Activated CD8-positive, alpha-beta memory T cell treated with anti-CD3 and anti-CD28 coated beads, Interleukin-2, amount 50 U/mL, for 4 hours (primary cell): ENCODE data around the gene TRERF1.

Experiments used
- DNase-seq: peaks from one replicate; pipeline ENCODE4 v3.0.0-alpha.2; 2020

The TRERF1 gene

GRCh38 chr6:42390228-42390934 is 61.3 kb downstream of the TRERF1 start:
- DNase-seq: peak; percentile 38

- no peak for DNase-seq
Observed at GRCh38 chr6:42389736-42390135, 62.0 kb downstream of the TRERF1 start.

DNA sequence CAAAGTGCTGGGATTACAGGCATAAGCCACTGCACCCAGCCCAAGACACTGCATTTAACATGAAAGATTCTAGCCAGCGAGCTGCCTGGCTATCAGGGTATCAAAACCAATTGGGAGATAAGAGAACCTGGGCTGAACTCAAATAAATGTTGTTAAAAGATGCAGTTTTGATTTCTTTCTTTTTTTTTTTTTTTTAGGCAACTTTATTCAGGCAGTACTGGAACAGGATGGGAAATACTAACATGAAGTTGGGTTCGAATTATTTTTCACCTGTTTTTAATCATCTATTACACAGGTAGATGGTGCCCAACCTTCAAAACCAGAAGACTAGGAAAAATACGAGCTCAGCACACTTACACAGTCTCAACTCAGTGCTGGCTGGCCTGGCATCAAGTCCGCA is 63.7 kb downstream of the TRERF1 start:
- DNase-seq: no peak

DNA sequence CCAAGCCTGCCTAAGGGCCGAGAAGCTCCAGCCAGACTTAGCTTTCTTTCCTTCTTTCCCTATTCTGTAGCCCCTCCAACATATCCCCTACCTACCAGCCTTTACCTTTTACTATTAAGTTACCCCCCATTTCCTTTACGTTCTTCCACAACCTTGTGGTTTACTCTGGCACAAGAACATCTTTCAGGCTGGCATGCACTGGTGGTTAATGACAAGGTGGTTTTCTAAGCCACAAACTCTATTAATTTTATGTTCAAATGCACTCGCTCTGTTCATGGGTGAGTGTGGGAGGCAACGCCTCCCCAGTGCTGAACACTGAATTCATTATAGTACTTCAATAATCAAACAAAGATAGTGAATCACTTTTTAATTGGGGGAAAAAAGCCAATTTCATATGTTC is 64.4 kb downstream of the TRERF1 start:
- peak; percentile 39 for DNase-seq

GRCh38 chr6:42385339-42385738 is 66.4 kb downstream of the TRERF1 start:
- no peak for DNase-seq

GRCh38 chr6:42383421-42384205 is 68.1 kb downstream of the TRERF1 start:
- DNase-seq: no peak

- no peak for DNase-seq
Observed at GRCh38 chr6:42381850-42382249, 69.9 kb downstream of the TRERF1 start.

DNA sequence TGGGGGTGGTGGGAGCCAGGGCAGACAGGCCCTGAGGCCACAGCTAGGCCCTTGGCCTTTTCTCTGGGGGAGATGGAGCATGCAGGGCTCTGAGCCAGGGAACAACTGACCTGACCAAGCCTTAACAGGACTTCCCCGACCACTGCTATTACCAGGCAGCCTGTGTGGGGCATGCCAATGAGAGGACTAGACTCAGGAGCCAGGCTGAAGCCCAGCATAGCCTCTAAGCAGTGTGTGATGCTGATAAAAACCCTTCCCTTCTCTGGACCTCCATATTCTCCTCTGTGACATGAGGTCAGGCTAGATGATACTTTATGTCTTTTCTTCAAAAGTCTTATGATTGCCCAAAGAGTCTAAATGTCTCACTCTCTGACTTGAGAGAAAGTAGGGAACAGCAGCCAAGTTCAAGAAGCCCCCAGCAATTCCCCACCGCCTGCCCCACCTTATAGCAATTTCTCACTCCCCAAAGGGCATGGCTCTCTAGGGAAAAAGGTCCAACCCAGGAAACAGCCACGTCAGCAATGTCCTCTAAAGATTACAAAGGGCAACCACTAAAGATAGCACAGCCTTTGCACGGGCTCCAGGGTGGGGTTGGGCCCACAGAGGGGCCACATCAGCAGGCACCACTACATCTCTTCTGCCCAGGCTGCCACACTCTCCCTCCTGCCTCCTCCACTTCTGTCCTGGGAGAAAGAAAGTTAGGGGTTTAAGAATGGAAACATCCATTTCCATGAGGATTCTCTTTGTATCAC is 71.3 kb downstream of the TRERF1 start:
- DNase-seq: no peak

DNA sequence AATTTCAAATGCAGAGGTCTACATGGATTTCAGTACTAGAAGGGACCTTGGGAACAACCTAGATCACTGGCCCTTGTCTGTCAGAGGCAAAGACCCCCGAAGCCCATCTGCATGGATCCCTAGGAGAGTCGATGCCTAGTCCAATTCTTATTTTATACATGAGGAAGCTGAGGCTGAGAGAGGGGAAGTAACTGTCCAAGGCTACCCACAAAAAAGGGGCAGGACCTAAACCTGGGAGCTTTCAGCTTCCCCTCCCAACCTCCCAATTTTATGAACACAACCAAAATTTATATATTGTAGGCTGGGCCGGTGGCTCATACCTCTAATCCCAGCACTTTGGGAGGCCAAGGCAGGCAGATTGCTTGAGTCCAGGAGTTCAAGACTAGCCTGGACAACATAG is 73.2 kb downstream of the TRERF1 start:
- no peak for DNase-seq

- DNase-seq: no peak
Observed at GRCh38 chr6:42378125-42378524, 73.6 kb downstream of the TRERF1 start.

- no peak for DNase-seq
Observed at GRCh38 chr6:42375007-42375635, 76.6 kb downstream of the TRERF1 start.

DNA sequence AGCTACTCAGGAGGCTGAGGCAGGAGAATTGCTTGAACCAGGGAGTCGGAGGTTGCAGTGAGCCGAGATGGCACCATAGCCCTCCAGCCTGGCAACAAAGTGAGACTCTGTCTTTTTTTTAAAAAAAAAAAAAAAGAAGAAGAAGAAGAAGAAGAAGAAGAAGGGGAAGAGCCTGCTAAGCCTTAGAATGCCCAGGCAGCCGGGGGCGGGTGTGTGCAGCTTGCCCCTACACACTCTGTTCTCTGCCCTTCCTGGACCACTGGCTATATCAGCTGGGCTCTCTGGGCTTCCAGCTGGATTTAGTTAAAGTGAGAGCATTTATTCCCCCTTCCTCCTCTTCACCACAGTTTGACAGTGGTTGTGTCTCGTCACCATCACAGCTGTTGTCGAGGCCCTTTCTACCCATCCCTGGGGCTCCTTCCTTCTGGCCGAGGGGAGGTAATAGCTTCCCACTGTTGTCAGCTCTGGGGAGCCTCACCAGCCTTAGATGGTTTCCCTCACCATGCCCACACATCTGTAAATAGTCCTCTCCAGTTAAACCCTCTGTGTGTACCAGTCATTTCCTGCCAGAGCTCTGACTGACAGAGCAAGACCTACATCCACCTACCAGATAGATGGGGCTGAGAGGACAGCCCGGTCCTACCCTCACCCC is 77.6 kb downstream of the TRERF1 start:
- no peak for DNase-seq

- DNase-seq: no peak
Observed at GRCh38 chr6:42372699-42373098, 79.0 kb downstream of the TRERF1 start.

GRCh38 chr6:42370323-42370985 is 81.3 kb downstream of the TRERF1 start:
- DNase-seq: no peak

DNA sequence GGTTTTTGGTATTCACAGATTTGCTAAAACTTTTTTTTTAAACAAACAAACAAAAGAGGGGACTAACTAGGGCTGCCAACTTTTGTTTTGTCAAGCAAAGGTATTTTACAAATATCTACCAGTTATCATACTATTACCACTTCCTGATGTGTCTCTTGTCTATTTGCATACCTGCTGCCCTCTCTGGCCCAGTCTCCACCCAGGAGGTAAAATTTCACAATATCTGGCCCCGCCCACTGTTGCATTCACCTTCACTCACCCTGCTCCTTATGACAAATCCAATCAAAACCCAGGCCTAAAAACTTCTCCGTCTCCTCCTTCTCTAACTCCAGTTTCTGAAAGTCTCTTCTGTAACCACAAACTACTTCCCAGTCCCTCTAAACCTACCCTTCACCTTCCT is 82.2 kb downstream of the TRERF1 start:
- DNase-seq: no peak

- peak; percentile 79 for DNase-seq
Observed at GRCh38 chr6:42368181-42368580, 83.5 kb downstream of the TRERF1 start.

DNA sequence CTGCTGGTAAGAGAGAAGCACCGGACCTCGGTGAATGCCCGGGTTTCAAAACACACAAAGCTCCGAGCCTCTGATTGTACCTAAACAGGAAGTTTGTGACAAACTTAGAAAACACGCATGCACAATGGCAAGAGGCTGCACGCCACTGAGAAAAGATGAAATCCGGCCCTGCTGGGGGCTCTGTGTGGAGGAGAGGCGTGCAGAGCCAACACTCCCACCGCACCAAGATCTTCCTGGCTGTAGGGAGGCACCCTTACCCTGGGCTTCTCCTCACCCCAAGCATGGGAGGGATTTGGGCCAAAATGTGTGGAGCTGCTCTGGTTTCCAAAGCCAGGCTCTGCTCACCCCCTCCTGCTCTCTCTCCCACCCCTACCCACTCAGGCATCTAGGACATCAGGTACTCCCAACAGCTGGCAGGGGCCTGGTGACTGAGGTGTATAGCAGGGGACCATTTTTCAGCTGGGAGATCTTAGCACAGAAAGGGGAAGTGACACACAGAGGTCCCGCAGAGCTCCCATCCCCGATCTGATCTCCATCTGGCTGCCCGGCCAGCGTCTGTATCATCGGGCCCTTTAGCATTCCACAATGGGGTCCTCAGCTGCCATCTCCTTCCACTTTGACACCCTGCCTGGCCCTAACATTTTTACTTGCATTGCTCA is 84.2 kb downstream of the TRERF1 start:
- no peak for DNase-seq

DNA sequence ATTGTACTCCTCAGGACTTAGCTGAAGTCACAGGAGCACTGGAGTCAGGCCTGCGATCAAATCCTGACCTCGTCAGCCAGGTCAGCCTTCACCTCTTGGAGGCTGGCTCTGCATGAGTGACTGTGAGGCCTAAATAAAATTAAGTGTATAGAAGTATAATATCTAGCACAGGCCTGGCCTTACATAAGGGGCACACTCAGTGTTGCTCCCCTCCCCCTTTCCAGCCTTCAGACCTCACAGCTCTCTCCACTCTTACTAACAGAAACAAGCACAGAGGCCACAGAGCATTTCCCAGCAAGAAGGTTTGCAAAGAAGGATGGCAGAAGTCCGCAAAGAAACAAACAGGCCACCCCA is 84.8 kb downstream of the TRERF1 start:
- DNase-seq: no peak

DNA sequence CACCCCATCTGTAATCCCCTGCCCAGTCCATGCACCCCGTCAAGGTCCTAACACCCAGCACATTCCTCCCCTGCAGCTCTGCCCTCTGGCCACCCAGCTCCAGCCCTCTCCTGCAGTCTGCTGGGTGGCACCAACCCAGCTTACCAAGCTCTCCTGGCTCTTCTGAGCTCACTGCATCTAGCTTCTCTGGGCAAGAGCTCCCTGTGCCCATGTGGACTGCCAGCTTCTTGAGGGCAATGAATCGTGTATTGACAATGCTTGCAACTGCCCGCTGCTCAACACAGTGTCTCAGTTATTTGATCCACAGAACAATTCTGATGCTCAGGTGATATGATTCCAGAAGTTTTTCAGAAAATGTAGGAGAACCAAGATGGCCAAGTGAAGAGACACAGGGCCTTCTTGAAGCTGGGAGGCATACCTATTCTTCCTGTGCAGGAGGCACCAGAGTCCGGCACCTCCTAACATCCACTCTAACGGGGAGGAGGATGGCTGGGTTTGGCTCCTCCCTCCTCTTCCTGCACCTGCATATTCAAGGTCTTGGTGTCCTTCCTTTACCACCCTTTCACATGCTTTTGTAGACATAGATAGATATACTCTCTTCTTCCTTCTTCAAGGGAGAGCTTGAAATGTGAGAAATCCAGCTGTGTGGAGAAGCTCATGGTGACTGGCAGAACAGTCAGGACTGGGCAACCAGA is 85.6 kb downstream of the TRERF1 start:
- no peak for DNase-seq

DNA sequence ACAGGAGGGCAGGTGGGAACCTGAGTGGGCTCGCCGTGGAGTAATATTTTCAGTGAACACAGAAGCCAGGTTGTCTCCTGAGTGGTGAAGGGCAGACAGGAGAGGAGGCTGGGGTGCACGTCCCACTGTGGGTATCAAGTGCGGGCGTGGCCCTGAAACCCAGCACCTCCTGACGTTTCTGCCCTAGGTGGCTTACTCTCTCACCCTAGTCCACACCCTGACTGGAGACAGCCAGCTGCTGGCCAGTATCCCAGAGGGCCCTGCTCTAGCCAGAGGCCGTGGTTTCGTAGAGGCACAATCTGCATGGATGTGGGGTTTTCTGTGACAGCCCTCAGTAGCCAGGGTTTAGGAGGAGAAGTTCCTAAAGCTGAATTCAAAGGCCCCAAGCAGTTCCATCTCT is 86.7 kb downstream of the TRERF1 start:
- no peak for DNase-seq
